HG03103 (cell line): Measurements from ENCODE around the gene ACSS2.
"Not testable (repeated sequence)": the region's sequence is repeated elsewhere in the genome, so short reads cannot be mapped to it uniquely, and the experiment has no call there.

ENCODE experiments used
- ATAC-seq: cut with Tn5 transposase; IDR thresholded peaks from one replicate; pipeline ENCODE4 v1.9.1; 2021; ENCODE audit warnings: low read depth; ENCODE audit not compliant: unreplicated experiment

ACSS2 gene

GRCh38 chr20:34873583-34874093 lies 2.8 kb upstream of the ACSS2 start:
- no peak for ATAC-seq

- no peak for ATAC-seq
These were observed 2.2 kb upstream of the ACSS2 start for GRCh38 chr20:34874094-34874654.

- peak; percentile 54 for ATAC-seq
These were observed 588 bp upstream of the ACSS2 start for GRCh38 chr20:34875642-34876405.

GRCh38 chr20:34880215-34880850 lies 3.9 kb downstream of the ACSS2 start:
- ATAC-seq = no peak

- not testable (repeated sequence) for ATAC-seq
These were observed 4.6 kb downstream of the ACSS2 start for GRCh38 chr20:34880971-34881370.

- ATAC-seq = no peak
These were observed 5.3 kb downstream of the ACSS2 start for GRCh38 chr20:34881689-34882088.

- no peak for ATAC-seq
These were observed 6.8 kb downstream of the ACSS2 start for GRCh38 chr20:34883087-34883688.

- no peak for ATAC-seq
These were observed 7.4 kb downstream of the ACSS2 start for GRCh38 chr20:34883809-34884208.

- no peak for ATAC-seq
These were observed 7.8 kb downstream of the ACSS2 start for GRCh38 chr20:34884260-34884659.

GRCh38 chr20:34886122-34886521 lies 9.7 kb downstream of the ACSS2 start:
- ATAC-seq = no peak

GRCh38 chr20:34887023-34887422 lies 10.6 kb downstream of the ACSS2 start:
- no peak for ATAC-seq

GRCh38 chr20:34888468-34888867 lies 12.1 kb downstream of the ACSS2 start:
- ATAC-seq = no peak

- ATAC-seq = no peak
These were observed 15.0 kb downstream of the ACSS2 start for GRCh38 chr20:34891166-34892062.

- no peak for ATAC-seq
These were observed 16.3 kb downstream of the ACSS2 start for GRCh38 chr20:34892671-34893070.

GRCh38 chr20:34894723-34895122 lies 18.3 kb downstream of the ACSS2 start:
- ATAC-seq = no peak

- ATAC-seq = no peak
These were observed 19.1 kb downstream of the ACSS2 start for GRCh38 chr20:34895465-34895864.

- no peak for ATAC-seq
These were observed 19.7 kb downstream of the ACSS2 start for GRCh38 chr20:34896086-34896621.

GRCh38 chr20:34898129-34898528 lies 21.7 kb downstream of the ACSS2 start:
- not testable (repeated sequence) for ATAC-seq

GRCh38 chr20:34898731-34899130 lies 22.3 kb downstream of the ACSS2 start:
- not testable (repeated sequence) for ATAC-seq

GRCh38 chr20:34904202-34904621 lies 27.8 kb downstream of the ACSS2 start:
- no peak for ATAC-seq
